Ascending aorta (tissue), 2 donors: ENCODE data around the gene PIN1. TPM values are rescaled to one million over a fixed set of nuclear protein-coding genes. Genes with fewer than 3 reads are reported as not detected.

Source experiments
- DNase-seq, 2 donors: peaks; one replicate each; pipeline ENCODE4 v3.0.0-alpha.2; 2019; ENCODE audit warnings: low spot score in 2 of 2
- H3K27ac ChIP-seq, 2 donors: fragments of 200-600 bp; sonication (generic); one replicate each; pipeline ENCODE4 v1.5.1; 2016 to 2017; ENCODE audit warnings: mild to moderate bottlenecking in 1 of 2
- H3K27me3 ChIP-seq: fragments of 200-600 bp; sonication (generic); one replicate; pipeline ENCODE4 v1.5.1; 2017
- H3K36me3 ChIP-seq, 2 donors: fragments of 200-600 bp; sonication (generic); one replicate each; pipeline ENCODE4 v1.5.1; 2016
- H3K4me1 ChIP-seq, 2 donors: fragments of 200-600 bp; sonication (generic); one replicate each; pipeline ENCODE4 v1.5.1; 2016 to 2017; ENCODE audit warnings: mild to moderate bottlenecking in 1 of 2
- H3K4me3 ChIP-seq, 2 donors: fragments of 200-600 bp; sonication (generic); one replicate each; pipeline ENCODE4 v1.5.1; 2016 to 2017; ENCODE audit warnings: mild to moderate bottlenecking in 1 of 2
- H3K9me3 ChIP-seq, 2 donors: fragments of 200-600 bp; sonication (generic); one replicate each; pipeline ENCODE4 v1.5.1; 2016
- CTCF ChIP-seq, 3 experiments: fragments of 200-600 bp in 2 of 3; fragments of 450-650 bp in 1 of 3; sonication (generic) in 2 of 3; IDR thresholded peaks; one replicate each; pipeline ENCODE4 v1.5.1; 2016 to 2019; ENCODE audit warnings: antibody characterized with exemption in 3 of 3, mild to moderate bottlenecking in 1 of 3, moderate library complexity in 1 of 3
- intact Hi-C: fragments of 100-400 bp; cut with DNase I; formaldehyde crosslinking; loops from one replicate; pipeline ENCODE4 v1.15.1; 2023
- total RNA-seq: library from RNA; depleted of rRNA; stranded (reverse); fragments of >200 nt; gene quantifications from one replicate; pipeline ENCODE4 v1.1.0, GENCODE V29; 2016

PIN1 gene
- total RNA-seq, 1 donor from 2014 or later = 50.7 TPM

GRCh38 chr19:9796113-9796773, 38.9 kb upstream of the PIN1 start:
- intact Hi-C loops = loop anchor here (1.0 to 10.0 kb wide), 4 partner anchors 23 to 591 kb away; partner anchors contain the start of genes FBXL12 and ZNF266
- no peaks in the 10 kb centered on the region for H3K27me3 ChIP-seq
- no peaks in the 10 kb centered on the region for H3K36me3 ChIP-seq
- DNase-seq = peak; percentile 51 to 91
- H3K9me3 ChIP-seq = no peaks in the 10 kb centered on the region
- no peaks in the 10 kb centered on the region for H3K4me1 ChIP-seq
- H3K27ac ChIP-seq = peak overlapping the region in 1 of 2 donors; percentile 19
- TF ChIP-seq CTCF (IDR thresholded peaks at IDR 0.05) = peak; percentile 70 to 90 (median 76)
- no peak overlapping the region for H3K4me3 ChIP-seq

GRCh38 chr19:9797871-9798270, 37.2 kb upstream of the PIN1 start:
- DNase-seq = no peak

DNA sequence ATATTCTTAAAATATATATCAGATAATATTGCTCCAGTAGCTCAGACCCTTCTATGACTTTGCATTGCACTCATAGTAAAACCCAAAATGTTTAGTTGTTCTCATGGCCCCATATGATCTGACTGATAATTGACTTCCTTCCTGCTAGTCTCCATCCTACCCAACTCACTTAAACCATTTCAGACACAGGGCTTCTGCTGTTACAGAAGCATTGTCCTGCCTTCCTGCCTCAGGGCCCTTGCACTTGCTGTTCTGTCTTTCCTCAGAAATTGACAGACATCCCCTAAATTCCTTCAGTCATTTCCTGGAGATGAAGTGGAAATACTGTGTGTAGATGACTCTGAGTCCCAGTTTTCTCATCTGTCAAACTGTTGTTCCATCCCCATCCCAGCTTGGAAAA, 36.0 kb upstream of the PIN1 start:
- H3K27ac ChIP-seq = no peak overlapping the region
- TF ChIP-seq CTCF (IDR thresholded peaks at IDR 0.05) = no peak
- no peaks in the 10 kb centered on the region for H3K36me3 ChIP-seq
- no peak overlapping the region for H3K4me3 ChIP-seq
- intact Hi-C loops = loop anchor here (10.0 kb wide), 1 partner anchor 364 kb away; the partner anchor contains the start of gene ZNF266
- no peaks in the 10 kb centered on the region for H3K9me3 ChIP-seq
- no peaks in the 10 kb centered on the region for H3K27me3 ChIP-seq
- DNase-seq = no peak
- no peaks in the 10 kb centered on the region for H3K4me1 ChIP-seq

More at GRCh38 chr19:9797871-9798270, 37.2 kb upstream of the PIN1 start:
- H3K4me3 ChIP-seq = no peak overlapping the region
- no peaks in the 10 kb centered on the region for H3K4me1 ChIP-seq
- no peaks in the 10 kb centered on the region for H3K36me3 ChIP-seq
- no peaks in the 10 kb centered on the region for H3K9me3 ChIP-seq
- no peak for TF ChIP-seq CTCF (IDR thresholded peaks at IDR 0.05)
- H3K27me3 ChIP-seq = no peaks in the 10 kb centered on the region
- H3K27ac ChIP-seq = no peak overlapping the region
- intact Hi-C loops = loop anchor here (2.0 to 10.0 kb wide), 2 partner anchors 363 to 593 kb away; partner anchors contain the start of gene ZNF266

DNA sequence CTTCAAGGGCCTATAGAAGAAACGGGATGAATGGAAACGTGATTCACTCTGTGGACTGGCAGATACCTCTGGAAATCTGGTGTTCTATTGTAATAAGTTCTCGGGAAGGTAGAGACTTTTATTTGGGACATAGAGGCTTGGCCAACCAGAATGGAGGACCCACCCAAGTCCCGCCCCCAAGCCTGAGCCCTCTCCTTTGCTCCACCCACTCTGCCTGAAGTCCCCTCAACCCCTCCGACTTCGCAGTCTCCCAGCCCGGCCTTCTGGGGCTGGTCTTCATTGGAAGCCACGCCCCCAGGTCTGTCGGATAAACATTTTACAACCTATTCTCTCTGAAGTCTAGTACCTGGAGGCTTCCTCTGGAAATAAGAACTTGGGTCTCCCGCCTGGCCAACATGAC, 33.1 kb upstream of the PIN1 start:
- Histone ChIP-seq H3K9me3 (no peaks in the 10 kb centered on the region), H3K36me3 (peaks cover 4 to 10% of the 10 kb centered on the region in 2 donors), H3K27ac (no peak overlapping the region), H3K4me3 (no peak overlapping the region), H3K4me1 (no peaks in the 10 kb centered on the region), H3K27me3 (no peaks in the 10 kb centered on the region)
- intact Hi-C loops = no loop called here
- TF ChIP-seq CTCF (IDR thresholded peaks at IDR 0.05) = no peak
- DNase-seq = no peak

- TF ChIP-seq CTCF (IDR thresholded peaks at IDR 0.05) = no peak
- H3K4me3 ChIP-seq = no peak overlapping the region
- no peaks in the 10 kb centered on the region for H3K4me1 ChIP-seq
- DNase-seq = no peak
- H3K27me3 ChIP-seq = no peaks in the 10 kb centered on the region
- no peaks in the 10 kb centered on the region for H3K9me3 ChIP-seq
- H3K27ac ChIP-seq = no peak overlapping the region
- H3K36me3 ChIP-seq = peaks cover 42 to 55% of the 10 kb centered on the region in 2 donors
- intact Hi-C loops = no loop called here
Measured at GRCh38 chr19:9806803-9807202, 28.3 kb upstream of the PIN1 start.
